ENCODE results near the gene DPP6.

DNA sequence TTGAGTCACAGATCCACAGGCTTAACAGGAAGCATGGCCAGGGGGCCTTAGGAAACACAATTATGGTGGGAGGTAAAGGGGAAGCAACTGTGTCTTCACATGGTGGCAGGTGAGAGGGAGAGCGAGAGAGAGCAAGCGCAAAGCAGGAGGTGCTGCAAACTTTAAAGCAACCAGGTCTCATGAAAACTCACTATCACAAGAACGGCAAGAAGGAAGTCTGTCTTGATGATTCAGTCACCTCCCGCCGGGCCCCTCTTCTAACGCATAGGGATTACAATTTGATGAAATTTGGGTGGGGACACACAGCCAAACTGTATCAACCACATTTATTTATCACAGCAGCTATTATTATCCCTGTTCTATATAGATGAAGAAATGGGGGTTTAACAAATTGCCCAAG lies 201.6 kb downstream of the DPP6 start:
- no peak for TF ChIP-seq ELF4 (IDR thresholded peaks at IDR 0.05)
- no peak for TF ChIP-seq SP1 (IDR thresholded peaks at IDR 0.05)
- no peak for TF ChIP-seq FOXA1 (IDR thresholded peaks at IDR 0.05)
- no peak for TF ChIP-seq TARDBP (IDR thresholded peaks at IDR 0.05)
- no peak for TF ChIP-seq BHLHE40 (IDR thresholded peaks at IDR 0.05; ENCODE audit: borderline replicate concordance)
- no peak for TF ChIP-seq FOXK2 (IDR thresholded peaks at IDR 0.05)
- no peak for TF ChIP-seq SUZ12 (IDR thresholded peaks at IDR 0.05)
- no peak for TF ChIP-seq ZNF384 (IDR thresholded peaks at IDR 0.05)
- TF ChIP-seq FOXM1 (IDR thresholded peaks at IDR 0.05; ENCODE audit: borderline replicate concordance), result no peak
- no peak for TF ChIP-seq L3MBTL2 (conservative IDR thresholded peaks at IDR 0.05)
- no peak for TF ChIP-seq HDGF (IDR thresholded peaks at IDR 0.05; ENCODE audit: borderline replicate concordance)
- TF ChIP-seq PKNOX1 (IDR thresholded peaks at IDR 0.05), result no peak

Data from HEK293T (cell line).